Kasumi-1 (cell line): ENCODE data around the gene KLHL26.
A peak's percentile ranks its signal among the peaks of the same experiment; 100 is the strongest.
"Not testable (repeated sequence)": the region's sequence is repeated elsewhere in the genome, so short reads cannot be mapped to it uniquely, and the experiment has no call there.

Experiments used
- DNase-seq, 2 experiments: peaks; one replicate each; lab custom pipeline; 2025; lab: John Stamatoyannopoulos, UW

The KLHL26 gene

GRCh38 chr19:18600692-18601397, 36.0 kb upstream of the KLHL26 start:
- not testable (repeated sequence) for DNase-seq

- no peak for DNase-seq
These were observed 35.0 kb upstream of the KLHL26 start for GRCh38 chr19:18601875-18602274.

GRCh38 chr19:18603255-18603957, 33.4 kb upstream of the KLHL26 start:
- DNase-seq, result peak; percentile 37 to 38

GRCh38 chr19:18603958-18604819, 32.6 kb upstream of the KLHL26 start:
- DNase-seq, result no peak

GRCh38 chr19:18604820-18605159, 32.0 kb upstream of the KLHL26 start:
- DNase-seq, result no peak

- DNase-seq, result no peak
These were observed 31.7 kb upstream of the KLHL26 start for GRCh38 chr19:18605196-18605545.

- DNase-seq, result no peak
These were observed 31.1 kb upstream of the KLHL26 start for GRCh38 chr19:18605546-18606280.

GRCh38 chr19:18606281-18607225, 30.3 kb upstream of the KLHL26 start, which contains the start of gene CRLF1:
Gene CRLF1, minus strand, starts transcription at chr19:18606799. Its CDS starts 143 bp downstream, at chr19:18606656.
- DNase-seq, result no peak

- no peak for DNase-seq
These were observed 29.4 kb upstream of the KLHL26 start for GRCh38 chr19:18607226-18608101.

GRCh38 chr19:18608102-18608804, 28.6 kb upstream of the KLHL26 start:
- DNase-seq, result no peak

- DNase-seq, result no peak
These were observed 27.8 kb upstream of the KLHL26 start for GRCh38 chr19:18608805-18609716.

- no peak for DNase-seq
These were observed 27.1 kb upstream of the KLHL26 start for GRCh38 chr19:18609717-18610051.

- DNase-seq, result no peak
These were observed 26.6 kb upstream of the KLHL26 start for GRCh38 chr19:18610245-18610555.

- no peak for DNase-seq
These were observed 26.1 kb upstream of the KLHL26 start for GRCh38 chr19:18610556-18611326.

GRCh38 chr19:18611327-18612050, 25.3 kb upstream of the KLHL26 start:
- DNase-seq, result no peak

GRCh38 chr19:18612051-18612771, 24.6 kb upstream of the KLHL26 start:
- no peak for DNase-seq
